ENCODE measurements around the gene ADAMTS9.

Gene ADAMTS9

GRCh38 chr3:64536166-64536565 lies 151.6 kb downstream of the ADAMTS9 start:
- no peak for DNase-seq (ENCODE audit: low read depth)

DNA sequence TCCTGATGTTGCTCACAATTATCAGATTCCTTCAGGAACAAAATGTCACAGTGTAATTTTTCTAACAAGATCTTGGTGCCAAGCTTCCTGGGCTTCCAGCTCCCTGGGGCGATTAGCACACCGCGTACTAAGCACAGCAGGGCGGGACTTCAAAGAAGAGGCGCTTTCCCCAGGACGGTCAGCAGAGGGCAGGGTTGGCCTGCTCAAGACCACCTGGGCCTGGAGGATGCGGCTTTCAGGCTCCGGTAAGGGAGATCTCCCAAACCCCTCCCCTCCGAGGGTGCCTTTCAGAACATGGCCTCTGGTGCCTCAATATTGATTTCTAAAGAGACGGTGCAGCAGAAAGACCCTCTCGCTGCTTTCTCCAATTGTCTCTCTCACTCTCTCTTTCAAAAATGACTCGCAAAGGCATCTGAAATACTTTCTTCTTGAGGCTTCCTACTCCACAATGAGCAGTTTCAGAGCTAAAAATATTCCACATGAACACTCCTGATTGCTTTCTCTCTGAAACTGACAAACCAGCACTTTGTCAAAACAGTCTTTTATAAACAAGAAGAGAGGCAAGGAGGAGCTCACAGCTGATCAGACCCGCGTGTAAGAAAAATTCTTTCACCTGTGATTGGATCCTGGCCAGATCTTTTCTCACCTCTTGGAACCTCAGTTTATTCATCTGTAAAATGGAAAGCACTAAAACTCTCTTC lies 154.0 kb downstream of the ADAMTS9 start:
- peak; percentile 49 for DNase-seq (ENCODE audit: low read depth)

- no peak for DNase-seq (ENCODE audit: low read depth)
These were observed 157.3 kb downstream of the ADAMTS9 start for GRCh38 chr3:64530434-64531049.

GRCh38 chr3:64523324-64523723 lies 164.5 kb downstream of the ADAMTS9 start:
- no peak for DNase-seq (ENCODE audit: low read depth)

- no peak for DNase-seq (ENCODE audit: low read depth)
These were observed 167.5 kb downstream of the ADAMTS9 start for GRCh38 chr3:64520334-64520733.

DNA sequence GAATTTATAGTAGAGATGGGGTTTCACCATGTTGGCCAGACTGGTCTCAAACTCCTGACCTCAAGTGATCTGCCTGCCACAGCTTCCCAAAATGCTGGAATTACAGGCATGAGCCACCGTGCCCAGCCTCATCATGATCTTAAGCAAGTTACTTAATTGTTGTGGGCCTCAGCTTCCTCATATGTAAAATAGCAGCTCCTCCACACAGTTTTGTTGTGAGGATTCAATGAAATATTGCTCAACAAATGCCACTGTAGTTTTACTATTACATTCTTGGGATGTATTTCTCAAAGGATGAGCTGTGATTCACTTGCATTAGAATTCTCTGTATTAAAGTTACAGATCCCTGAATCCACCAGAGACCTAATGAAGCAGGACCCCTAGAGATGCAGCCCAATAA lies 168.8 kb downstream of the ADAMTS9 start:
- no peak for DNase-seq (ENCODE audit: low read depth)

DNA sequence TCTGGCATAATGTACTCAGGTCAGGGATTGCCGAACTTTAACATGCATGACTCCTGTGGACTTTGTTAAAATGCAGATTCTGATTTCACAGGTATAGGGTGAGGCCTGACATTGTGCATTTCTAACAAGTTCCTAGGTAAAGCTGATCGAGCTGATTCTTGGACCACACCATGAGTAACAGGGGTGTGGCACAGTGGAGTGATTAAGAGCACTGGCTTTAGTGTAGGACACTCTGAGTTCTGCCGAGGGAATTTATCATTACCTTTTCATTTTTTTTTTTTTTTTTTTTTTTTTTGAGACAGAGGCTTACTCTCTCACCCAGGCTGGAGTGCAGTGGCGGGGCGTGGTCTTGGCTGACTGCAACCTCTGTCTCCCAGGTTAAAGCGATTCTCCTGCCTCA lies 169.3 kb downstream of the ADAMTS9 start:
- DNase-seq (ENCODE audit: low read depth): no peak

GRCh38 chr3:64514889-64515288 lies 172.9 kb downstream of the ADAMTS9 start:
- no peak for DNase-seq (ENCODE audit: low read depth)

GRCh38 chr3:64509206-64509605 lies 178.6 kb downstream of the ADAMTS9 start:
- DNase-seq (ENCODE audit: low read depth): no peak

DNA sequence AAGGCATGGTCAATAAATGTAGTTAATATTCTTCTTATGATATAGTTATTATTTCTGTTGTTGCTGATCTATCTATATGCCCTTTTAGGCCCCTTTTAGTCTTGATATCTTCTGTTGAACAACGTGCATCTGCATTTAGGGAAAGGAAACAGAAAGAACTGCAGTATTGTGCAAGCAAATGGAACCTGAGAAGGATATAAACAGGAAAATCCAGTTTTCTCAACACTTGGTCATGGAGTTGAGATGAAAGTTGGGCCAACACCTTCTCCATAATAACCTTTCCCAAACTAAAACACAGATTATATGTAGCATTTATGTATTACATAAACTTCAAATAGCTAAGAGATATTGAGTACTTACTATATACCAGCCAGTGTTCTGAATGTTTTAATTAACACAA lies 179.7 kb downstream of the ADAMTS9 start:
- DNase-seq (ENCODE audit: low read depth): no peak

DNA sequence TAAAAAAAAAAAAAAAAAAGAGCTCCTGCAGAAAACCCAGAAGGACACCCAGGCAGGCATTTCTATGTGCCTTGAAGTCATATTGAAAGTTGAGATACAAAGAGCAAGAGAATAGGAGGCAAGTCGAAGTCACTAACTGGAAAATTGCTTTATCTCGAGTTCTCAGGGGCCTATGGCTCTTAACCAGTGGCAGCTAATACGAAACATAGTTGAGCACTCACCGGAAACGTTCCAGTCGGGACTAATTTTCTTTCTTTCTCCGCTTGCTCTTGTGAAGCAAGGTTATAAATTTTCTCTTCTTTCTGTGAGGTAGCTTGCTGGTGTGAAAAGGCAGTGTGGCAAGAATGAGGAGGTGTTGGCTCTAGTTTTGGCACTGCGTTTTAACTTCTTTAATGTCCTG lies 181.5 kb downstream of the ADAMTS9 start:
- no peak for DNase-seq (ENCODE audit: low read depth)

- DNase-seq (ENCODE audit: low read depth): no peak
These were observed 182.4 kb downstream of the ADAMTS9 start for GRCh38 chr3:64505419-64505818.

DNA sequence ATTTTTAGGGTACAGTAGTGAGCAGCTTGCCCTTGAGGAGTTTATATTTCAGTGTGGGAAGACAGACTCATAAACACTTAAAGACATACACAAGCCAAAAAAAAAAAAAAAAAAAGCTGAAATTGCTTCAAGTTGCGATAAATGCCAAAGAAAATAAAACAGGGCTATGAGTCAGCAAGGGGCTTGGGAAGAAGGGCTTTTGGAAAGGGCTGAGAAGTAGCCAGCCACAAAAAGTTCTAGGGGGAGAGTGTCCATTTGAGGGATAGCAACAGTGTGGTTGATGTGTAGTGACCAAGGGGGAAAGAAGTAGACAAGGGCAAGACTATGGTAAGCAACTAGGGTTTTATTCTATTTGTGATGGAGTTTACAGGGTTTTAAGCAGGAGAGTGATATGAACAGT lies 185.5 kb downstream of the ADAMTS9 start:
- DNase-seq (ENCODE audit: low read depth): no peak

- DNase-seq (ENCODE audit: low read depth): no peak
These were observed 186.4 kb downstream of the ADAMTS9 start for GRCh38 chr3:64501298-64501906.

DNA sequence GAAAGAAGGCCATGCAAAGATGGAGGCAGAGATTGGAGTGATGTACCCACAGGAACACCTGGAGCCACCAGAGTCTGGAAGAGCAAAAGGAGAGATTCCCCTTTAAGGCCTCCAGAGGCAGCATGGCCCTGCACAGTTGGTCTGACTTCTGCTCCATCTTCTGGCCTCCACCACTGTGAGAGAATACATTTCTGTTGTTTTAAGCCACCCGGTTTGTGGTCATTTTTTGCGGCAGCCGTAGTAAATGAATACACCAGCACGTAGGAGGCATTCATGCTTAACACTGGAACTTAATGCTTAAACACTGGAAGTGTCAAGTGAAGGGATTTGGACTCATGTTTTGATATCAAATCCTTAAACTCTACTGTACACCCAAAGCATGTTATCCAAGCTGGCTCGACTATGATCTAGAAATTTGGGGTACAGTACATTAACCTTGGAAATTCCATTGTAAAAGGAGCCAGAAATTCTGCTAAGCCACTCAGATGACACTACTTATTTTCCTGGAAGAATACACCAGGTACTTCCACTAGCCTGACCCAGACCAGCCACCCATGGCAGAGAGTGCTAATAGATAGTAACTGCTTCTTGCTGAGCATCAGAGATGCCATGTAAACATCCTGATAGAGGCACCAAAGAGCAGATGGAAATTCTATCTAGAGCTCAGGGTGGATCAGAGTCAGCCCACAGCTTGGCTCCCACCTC lies 190.9 kb downstream of the ADAMTS9 start:
- no peak for DNase-seq (ENCODE audit: low read depth)

DNA sequence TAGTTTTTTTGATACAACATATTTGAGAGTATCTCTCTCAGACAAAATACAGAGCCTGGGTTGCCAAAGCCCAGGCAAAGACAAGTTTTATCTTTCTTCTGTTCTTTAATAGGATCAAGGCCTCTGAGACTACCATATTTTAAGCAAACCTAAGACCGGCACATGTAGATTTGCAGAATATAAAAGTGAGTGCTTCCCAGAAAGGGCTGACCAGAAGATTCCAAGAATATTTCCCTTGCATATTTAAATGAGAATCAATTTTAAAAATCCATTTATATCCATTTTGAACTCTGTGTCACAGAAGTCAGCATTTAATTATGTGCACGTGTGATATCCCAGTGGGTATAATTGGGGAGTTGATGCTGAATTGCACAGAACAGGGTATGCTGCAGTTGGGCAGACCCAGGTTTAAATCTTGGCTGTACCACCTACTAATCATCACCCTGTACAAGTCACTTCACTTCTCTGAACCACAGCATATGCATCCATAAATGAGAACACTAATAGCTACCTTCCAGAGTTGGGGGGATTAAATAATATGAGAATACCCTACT lies 191.9 kb downstream of the ADAMTS9 start:
- DNase-seq (ENCODE audit: low read depth): no peak

- DNase-seq (ENCODE audit: low read depth): no peak
These were observed 192.5 kb downstream of the ADAMTS9 start for GRCh38 chr3:64495121-64495780.

- no peak for DNase-seq (ENCODE audit: low read depth)
These were observed 193.3 kb downstream of the ADAMTS9 start for GRCh38 chr3:64494526-64494925.

- DNase-seq (ENCODE audit: low read depth): no peak
These were observed 194.7 kb downstream of the ADAMTS9 start for GRCh38 chr3:64493149-64493548.

DNA sequence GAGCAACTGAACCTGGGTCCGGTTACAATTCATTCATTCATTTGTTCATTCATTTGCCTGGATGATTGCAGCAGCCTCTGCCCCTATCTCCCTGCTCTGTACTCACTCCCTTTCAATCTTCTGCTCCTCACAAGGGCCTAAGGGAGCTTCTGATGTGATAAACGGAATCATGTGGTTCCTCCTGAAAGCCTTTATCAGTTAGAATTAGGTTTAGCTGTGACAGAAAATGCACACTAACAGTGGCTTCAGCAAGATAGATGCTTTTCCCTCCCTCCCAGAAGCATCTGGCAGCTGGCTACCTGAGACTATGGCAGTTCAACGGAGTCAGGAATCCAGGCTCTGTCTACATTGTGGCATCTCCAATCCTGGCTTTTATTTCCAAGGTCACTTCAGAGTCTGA lies 196.0 kb downstream of the ADAMTS9 start:
- DNase-seq (ENCODE audit: low read depth): no peak

DNA sequence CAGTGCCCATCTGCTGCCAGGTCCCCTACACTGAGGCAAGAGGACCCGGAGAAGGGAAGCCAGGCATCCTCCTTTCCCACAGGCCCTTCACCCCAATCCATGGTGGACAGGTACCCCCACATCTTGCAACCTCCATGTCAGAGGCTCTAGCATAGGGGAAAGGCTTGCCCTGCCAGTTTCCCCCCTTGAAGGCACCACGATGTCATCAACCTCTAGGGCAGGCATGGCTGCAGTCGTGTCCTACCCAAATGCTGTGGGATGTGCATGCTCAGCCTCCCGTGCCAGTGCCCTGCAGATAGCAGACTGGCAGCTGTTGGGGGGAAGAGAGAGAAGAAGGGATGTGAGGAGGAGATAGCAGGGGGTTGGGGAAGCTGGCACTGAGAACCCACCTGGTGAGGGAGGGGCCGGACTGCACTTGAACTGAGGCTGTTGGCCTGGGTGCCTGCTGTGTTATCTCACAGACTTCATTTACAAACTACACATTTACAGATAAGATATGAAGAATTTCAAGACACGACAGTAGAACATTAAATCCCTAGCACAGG lies 197.5 kb downstream of the ADAMTS9 start:
- no peak for DNase-seq (ENCODE audit: low read depth)

All from activated T-cell treated with anti-CD3 and anti-CD28 coated beads for 48 hours (primary cell).